GM12891 (cell line): ENCODE measurements around the gene PRKN.

Experiments used
- POLR2A ChIP-seq: IDR thresholded peaks from 2 replicates; pipeline ENCODE4 v1.6.1; 2011; ENCODE audit warnings: low read depth, low read length, control low read depth
- POLR2AphosphoS5 ChIP-seq: IDR thresholded peaks from 2 replicates; pipeline ENCODE4 v1.6.1; 2011; ENCODE audit warnings: low read depth, low read length, control low read depth
- POU2F2 ChIP-seq: IDR thresholded peaks from 2 replicates; pipeline ENCODE4 v1.6.1; 2011; ENCODE audit warnings: low read depth, mild to moderate bottlenecking, control low read depth, low read length, moderate library complexity
- SPI1 ChIP-seq: IDR thresholded peaks from 2 replicates; pipeline ENCODE4 v1.6.1; 2011; ENCODE audit warnings: low read depth, low read length, control low read depth
- TAF1 ChIP-seq: IDR thresholded peaks from 2 replicates; pipeline ENCODE4 v1.6.1; 2011; ENCODE audit warnings: low read depth, low read length, control low read depth

GRCh38 chr6:161948462-161948861 lies 779.1 kb downstream of the PRKN start:
- TF ChIP-seq POLR2AphosphoS5 (no peak), TAF1 (no peak), POLR2A (no peak), POU2F2 (no peak), SPI1 (no peak)
